Activated naive CD4-positive, alpha-beta T cell treated with anti-CD3 and anti-CD28 coated beads for 36 hours (primary cell): ENCODE measurements around the gene PPARD. TPM values are rescaled to one million over a fixed set of nuclear protein-coding genes. Genes with fewer than 3 reads are reported as not detected.
"Not testable (repeated sequence)": the region's sequence is repeated elsewhere in the genome, so short reads cannot be mapped to it uniquely, and the experiment has no call there.

Experiments used
- CTCF ChIA-PET: fragments of 350-600 bp; sonication (Branson Sonifier 250); formaldehyde crosslinking; loops from one replicate; lab custom pipeline; 2021; ENCODE audit warnings: antibody characterized with exemption; lab: Charles Lee
- DNase-seq: peaks from one replicate; pipeline ENCODE4 v3.0.0-alpha.2; 2020
- H3K27ac Mint-ChIP-seq: one replicate; pipeline ENCODE4 v1.8.0; 2021; ENCODE audit warnings: mild to moderate bottlenecking, mixed read lengths
- H3K27me3 Mint-ChIP-seq: one replicate; pipeline ENCODE4 v1.8.0; 2021; ENCODE audit warnings: low read depth, mixed read lengths
- H3K36me3 Mint-ChIP-seq: one replicate; pipeline ENCODE4 v1.8.0; 2021; ENCODE audit warnings: low read depth, mixed read lengths
- H3K4me1 Mint-ChIP-seq: one replicate; pipeline ENCODE4 v1.8.0; 2021; ENCODE audit warnings: low read depth, mixed read lengths
- H3K4me3 Mint-ChIP-seq: one replicate; pipeline ENCODE4 v1.8.0; 2021; ENCODE audit warnings: mild to moderate bottlenecking, moderate library complexity, mixed read lengths
- H3K9me3 Mint-ChIP-seq: one replicate; pipeline ENCODE4 v1.8.0; 2021; ENCODE audit warnings: mixed read lengths
- intact Hi-C: fragments of 100-400 bp; cut with micrococcal nuclease; formaldehyde crosslinking; loops from one replicate; pipeline ENCODE4 v1.15.1; 2023
- total RNA-seq, 2 experiments: library from RNA; stranded (reverse); gene quantifications; one replicate each; pipeline ENCODE4 v1.2.3, GENCODE V29; 2021

Gene PPARD
- total RNA-seq, 2 experiments from 2014 or later: 10.8 to 11.2 TPM

GRCh38 chr6:35372633-35373032, 30.3 kb downstream of the PPARD start:
- peaks cover 48% of the 10 kb centered on the region for H3K4me1 Mint-ChIP-seq
- no peak overlapping the region for H3K27ac Mint-ChIP-seq
- H3K36me3 Mint-ChIP-seq: no peaks in the 10 kb centered on the region
- intact Hi-C loops: no loop called here
- no peaks in the 10 kb centered on the region for H3K27me3 Mint-ChIP-seq
- no peak overlapping the region for H3K4me3 Mint-ChIP-seq
- CTCF ChIA-PET: interaction anchor here (0.6 to 0.8 kb wide), 2 partner anchors 76 kb away, joined by 3 to 4 read pairs; no protein-coding TSS in a partner anchor
- no peaks in the 10 kb centered on the region for H3K9me3 Mint-ChIP-seq
- no peak for DNase-seq

DNA sequence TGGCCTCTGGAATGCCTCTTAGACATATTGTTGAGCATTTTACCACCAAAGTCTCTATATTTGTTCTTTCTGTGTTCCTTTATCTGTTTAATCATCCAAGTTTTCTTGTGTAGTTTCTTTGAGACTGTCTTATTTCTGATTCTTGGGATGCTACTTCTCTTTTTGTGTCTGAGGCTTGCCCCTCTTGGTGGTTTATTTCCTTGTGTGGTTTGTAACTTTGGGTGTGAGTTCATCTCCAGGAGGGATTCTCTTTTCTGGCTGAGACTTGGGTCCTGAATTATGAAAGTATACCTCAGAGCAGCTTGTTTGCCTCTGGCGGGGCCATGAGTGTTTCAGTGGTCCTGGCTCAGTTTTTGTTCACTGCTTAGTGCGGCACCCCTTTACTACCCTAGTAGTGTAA, 33.9 kb downstream of the PPARD start:
- no peaks in the 10 kb centered on the region for H3K27me3 Mint-ChIP-seq
- peaks cover 29% of the 10 kb centered on the region for H3K4me1 Mint-ChIP-seq
- intact Hi-C loops: no loop called here
- H3K36me3 Mint-ChIP-seq: peaks cover 3% of the 10 kb centered on the region
- H3K27ac Mint-ChIP-seq: no peak overlapping the region
- no peak for DNase-seq
- no peak overlapping the region for H3K4me3 Mint-ChIP-seq
- H3K9me3 Mint-ChIP-seq: no peaks in the 10 kb centered on the region
- CTCF ChIA-PET: interaction anchor here (0.6 to 0.9 kb wide), 2 partner anchors 8 to 100 kb away, joined by 3 to 5 read pairs; no protein-coding TSS in a partner anchor

GRCh38 chr6:35377002-35377401, 34.6 kb downstream of the PPARD start:
- Mint-ChIP-seq H3K27ac (no peak overlapping the region), H3K36me3 (peaks cover 3% of the 10 kb centered on the region)
- intact Hi-C loops: no loop called here

DNA sequence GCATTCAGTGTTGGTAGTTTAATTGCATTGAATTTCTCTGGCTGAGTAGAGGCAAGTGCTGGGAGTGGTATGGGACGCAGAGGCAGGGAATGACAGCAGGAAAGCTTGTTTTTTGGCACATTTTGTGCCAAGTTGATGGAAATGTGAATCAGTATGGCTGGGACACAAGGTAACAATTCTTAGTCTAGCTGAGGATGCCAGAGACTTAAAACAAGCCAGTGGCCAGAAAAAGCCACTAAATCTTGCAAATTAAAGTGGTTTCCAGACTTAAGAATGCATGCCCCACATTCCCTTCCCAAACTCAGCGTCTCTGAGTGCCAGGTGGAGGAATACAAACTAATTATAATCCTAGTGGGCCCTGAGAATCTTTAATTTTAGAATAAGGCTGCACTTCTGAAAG, 35.9 kb downstream of the PPARD start:
- H3K4me1 Mint-ChIP-seq: peaks cover 26% of the 10 kb centered on the region
- H3K36me3 Mint-ChIP-seq: peaks cover 7% of the 10 kb centered on the region
- H3K27me3 Mint-ChIP-seq: no peaks in the 10 kb centered on the region
- H3K27ac Mint-ChIP-seq: no peak overlapping the region
- intact Hi-C loops: no loop called here
- H3K9me3 Mint-ChIP-seq: peaks cover 2% of the 10 kb centered on the region
- H3K4me3 Mint-ChIP-seq: no peak overlapping the region
- no peak for DNase-seq
- CTCF ChIA-PET: interaction anchor here (1.2 kb wide), 1 partner anchor 71 kb away, joined by 3 read pairs; no protein-coding TSS in a partner anchor

More at GRCh38 chr6:35377002-35377401, 34.6 kb downstream of the PPARD start:
- no peaks in the 10 kb centered on the region for H3K27me3 Mint-ChIP-seq
- no peaks in the 10 kb centered on the region for H3K9me3 Mint-ChIP-seq
- CTCF ChIA-PET: interaction anchor here (0.6 to 0.9 kb wide), 2 partner anchors 9 to 31 kb away, joined by 3 read pairs; no protein-coding TSS in a partner anchor
- H3K4me3 Mint-ChIP-seq: no peak overlapping the region
- no peak for DNase-seq
- H3K4me1 Mint-ChIP-seq: peaks cover 23% of the 10 kb centered on the region

GRCh38 chr6:35381132-35381531, 38.8 kb downstream of the PPARD start:
- CTCF ChIA-PET: no interaction called here
- Mint-ChIP-seq H3K4me3 (no peak overlapping the region), H3K9me3 (peaks cover 2% of the 10 kb centered on the region), H3K4me1 (peaks cover 24% of the 10 kb centered on the region), H3K27ac (no peak overlapping the region), H3K27me3 (no peaks in the 10 kb centered on the region), H3K36me3 (peaks cover 10% of the 10 kb centered on the region)
- intact Hi-C loops: no loop called here
- DNase-seq: no peak

DNA sequence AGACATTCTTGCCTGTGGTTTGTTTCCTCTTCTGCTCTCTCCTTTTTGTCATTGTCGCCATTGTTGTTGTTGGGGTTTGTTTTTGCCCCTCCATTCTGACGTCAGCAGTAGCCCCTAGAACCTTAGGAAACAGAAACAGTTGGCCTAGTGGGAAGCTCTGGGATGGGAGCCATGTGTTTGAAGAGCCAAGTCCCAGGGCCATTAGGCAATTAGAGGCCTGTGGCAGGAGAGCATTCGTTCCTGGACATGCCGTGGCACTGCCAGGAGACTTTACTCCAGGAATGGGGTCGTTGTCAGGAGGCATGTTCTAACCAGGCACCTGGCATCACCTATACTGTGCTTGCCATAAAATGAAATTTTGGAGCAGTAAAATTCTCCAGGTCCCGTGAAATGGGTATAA, 39.7 kb downstream of the PPARD start:
- no peak overlapping the region for H3K4me3 Mint-ChIP-seq
- peaks cover 24% of the 10 kb centered on the region for H3K4me1 Mint-ChIP-seq
- intact Hi-C loops: no loop called here
- H3K27ac Mint-ChIP-seq: no peak overlapping the region
- DNase-seq: no peak
- CTCF ChIA-PET: no interaction called here
- peaks cover 12% of the 10 kb centered on the region for H3K36me3 Mint-ChIP-seq
- H3K27me3 Mint-ChIP-seq: no peaks in the 10 kb centered on the region
- H3K9me3 Mint-ChIP-seq: peaks cover 2% of the 10 kb centered on the region

- CTCF ChIA-PET: no interaction called here
- no peaks in the 10 kb centered on the region for H3K27me3 Mint-ChIP-seq
- H3K27ac Mint-ChIP-seq: no peak overlapping the region
- intact Hi-C loops: no loop called here
- peaks cover 2% of the 10 kb centered on the region for H3K9me3 Mint-ChIP-seq
- no peak for DNase-seq
- peaks cover 24% of the 10 kb centered on the region for H3K4me1 Mint-ChIP-seq
- H3K4me3 Mint-ChIP-seq: no peak overlapping the region
- peaks cover 9% of the 10 kb centered on the region for H3K36me3 Mint-ChIP-seq
Observed at GRCh38 chr6:35385457-35386202, 43.3 kb downstream of the PPARD start.

- Mint-ChIP-seq H3K9me3 (peaks cover 2% of the 10 kb centered on the region), H3K36me3 (peaks cover 9% of the 10 kb centered on the region), H3K4me3 (no peak overlapping the region), H3K27ac (no peak overlapping the region), H3K4me1 (peaks cover 26% of the 10 kb centered on the region), H3K27me3 (no peaks in the 10 kb centered on the region)
- intact Hi-C loops: no loop called here
- DNase-seq: no peak
- CTCF ChIA-PET: no interaction called here
Observed at GRCh38 chr6:35386989-35387388, 44.6 kb downstream of the PPARD start.

DNA sequence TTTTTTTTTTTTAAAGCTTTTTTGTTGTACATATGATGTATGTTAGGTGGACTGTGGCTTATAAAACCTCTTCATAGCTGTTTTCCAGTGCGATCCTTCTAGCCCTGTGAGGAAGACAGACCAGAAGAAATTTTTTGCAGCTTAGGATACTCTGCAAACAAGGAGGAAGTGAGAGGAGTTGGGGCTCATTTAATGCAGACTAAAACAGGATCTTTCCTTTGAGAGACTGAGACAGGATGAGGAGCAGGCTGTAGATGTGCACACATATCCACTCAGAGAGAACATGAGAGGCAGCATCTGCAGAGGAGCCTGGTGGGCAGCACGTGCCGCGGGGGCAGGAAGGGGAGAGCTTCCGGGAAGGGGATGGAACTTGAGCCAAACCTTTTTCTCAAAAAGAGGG, 45.7 kb downstream of the PPARD start:
- no peaks in the 10 kb centered on the region for H3K9me3 Mint-ChIP-seq
- H3K36me3 Mint-ChIP-seq: peaks cover 6% of the 10 kb centered on the region
- H3K27ac Mint-ChIP-seq: no peak overlapping the region
- CTCF ChIA-PET: no interaction called here
- DNase-seq: no peak
- intact Hi-C loops: no loop called here
- no peaks in the 10 kb centered on the region for H3K27me3 Mint-ChIP-seq
- H3K4me1 Mint-ChIP-seq: peaks cover 31% of the 10 kb centered on the region
- H3K4me3 Mint-ChIP-seq: no peak overlapping the region

- Mint-ChIP-seq H3K36me3 (peaks cover 5% of the 10 kb centered on the region), H3K27me3 (no peaks in the 10 kb centered on the region), H3K4me3 (no peak overlapping the region), H3K4me1 (peaks cover 38% of the 10 kb centered on the region), H3K27ac (no peak overlapping the region), H3K9me3 (no peaks in the 10 kb centered on the region)
- intact Hi-C loops: no loop called here
- DNase-seq: no peak
- CTCF ChIA-PET: no interaction called here
Observed at GRCh38 chr6:35388772-35389352, 46.5 kb downstream of the PPARD start.

GRCh38 chr6:35389386-35389785, 47.0 kb downstream of the PPARD start:
- H3K27ac Mint-ChIP-seq, H3K9me3 Mint-ChIP-seq, intact Hi-C loops, H3K27me3 Mint-ChIP-seq, DNase-seq, H3K36me3 Mint-ChIP-seq, H3K4me3 Mint-ChIP-seq: not testable (repeated sequence)
- CTCF ChIA-PET: interaction anchor here (0.6 kb wide), 1 partner anchor 191 kb away, joined by 3 read pairs; no protein-coding TSS in a partner anchor
- H3K4me1 Mint-ChIP-seq: peaks cover 42% of the 10 kb centered on the region

GRCh38 chr6:35391240-35391968, 49.0 kb downstream of the PPARD start:
- DNase-seq: no peak
- H3K4me3 Mint-ChIP-seq: no peak overlapping the region
- no peaks in the 10 kb centered on the region for H3K9me3 Mint-ChIP-seq
- CTCF ChIA-PET: interaction anchor here (0.9 to 1.1 kb wide), 3 partner anchors 23 to 94 kb away, joined by 3 read pairs; no protein-coding TSS in a partner anchor
- no peak overlapping the region for H3K27ac Mint-ChIP-seq
- H3K4me1 Mint-ChIP-seq: peaks cover 37% of the 10 kb centered on the region
- intact Hi-C loops: no loop called here
- no peaks in the 10 kb centered on the region for H3K27me3 Mint-ChIP-seq
- H3K36me3 Mint-ChIP-seq: peaks cover 1% of the 10 kb centered on the region
